ENCODE results near the gene IVD. TPM values are rescaled to one million over a fixed set of nuclear protein-coding genes. Genes with fewer than 3 reads are reported as not detected.

The IVD gene
- total RNA-seq, 1 experiment from 2014 or later: 58.9 TPM

DNA sequence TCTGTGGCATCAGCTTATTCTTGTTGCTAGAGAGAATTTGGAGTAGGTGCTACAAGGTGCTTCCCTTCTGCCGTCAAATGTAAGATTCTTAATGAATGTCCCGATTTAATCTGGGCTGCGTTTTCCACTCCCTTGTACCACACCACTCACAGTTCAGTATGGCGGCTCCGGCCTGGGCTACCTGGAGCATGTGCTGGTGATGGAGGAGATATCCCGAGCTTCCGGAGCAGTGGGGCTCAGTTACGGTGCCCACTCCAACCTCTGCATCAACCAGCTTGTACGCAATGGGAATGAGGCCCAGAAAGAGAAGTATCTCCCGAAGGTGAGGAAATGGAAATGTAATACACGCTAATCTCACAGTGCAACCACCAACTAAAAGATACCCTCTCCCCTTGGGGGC lies 4.9 kb downstream of the IVD start:
- intact Hi-C loops (cut with micrococcal nuclease): no loop called here

DNA sequence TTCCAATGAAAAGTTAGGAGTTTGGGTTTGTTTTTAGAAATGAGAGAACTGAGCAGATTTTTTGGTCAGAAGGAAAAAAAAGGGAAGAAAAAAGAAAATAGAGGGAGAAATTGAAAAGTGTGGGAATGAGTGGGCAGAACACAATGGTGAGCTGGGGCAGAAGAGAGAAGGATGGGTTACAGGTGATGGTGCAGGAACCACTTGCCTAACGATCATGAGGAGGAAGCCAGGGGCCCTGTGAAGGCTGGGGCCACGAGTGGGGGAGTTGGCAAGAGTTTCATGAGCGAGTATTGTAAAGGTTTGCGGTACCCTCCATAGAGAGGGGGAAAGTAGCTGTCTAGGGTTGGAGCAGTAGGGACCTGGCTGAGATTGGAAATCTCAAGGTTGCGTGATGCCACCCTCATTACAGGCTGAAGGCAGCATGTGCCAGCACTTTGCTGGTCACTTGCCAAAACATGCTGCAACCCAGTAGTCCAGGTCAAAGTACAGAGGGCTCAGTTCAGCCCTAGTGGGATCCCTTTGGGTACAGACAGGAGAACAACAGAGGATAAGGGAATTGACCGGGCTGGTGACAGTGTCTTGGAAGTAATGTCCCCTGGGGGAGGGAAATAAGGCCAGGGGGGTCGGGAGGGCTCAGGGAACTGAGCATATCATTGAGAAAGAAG lies 6.6 kb downstream of the IVD start:
- Histone ChIP-seq H3K27ac (ENCODE audit: low read length) (no peak overlapping the region), H3K9me3 (ENCODE audit: low read length) (no peaks in the 10 kb centered on the region), H3F3A (ENCODE audit: low read length, unreplicated experiment) (no peaks in the 10 kb centered on the region), H3K27me3 (ENCODE audit: low read length) (no peaks in the 10 kb centered on the region), H3K4me1 (ENCODE audit: insufficient read depth, low read length) (peaks cover 4% of the 10 kb centered on the region), H4K20me1 (ENCODE audit: low read length) (no peaks in the 10 kb centered on the region), H3K4me2 (ENCODE audit: low read length) (no peak overlapping the region), H2AFZ (ENCODE audit: low read length) (no peak overlapping the region), H3K4me3 (ENCODE audit: low read length) (no peak overlapping the region), H3K9me2 (replicated peaks; ENCODE audit: low read length) (no peaks in the 10 kb centered on the region), H3K79me2 (ENCODE audit: low read length) (peaks cover 16% of the 10 kb centered on the region), H3K9ac (ENCODE audit: low read length) (no peak overlapping the region), H3K36me3 (ENCODE audit: low read depth, low read length) (peaks cover 51% of the 10 kb centered on the region)
- POLR2A ChIA-PET (ENCODE audit: unreplicated experiment): no interaction called here
- CTCF ChIA-PET: no interaction called here
- ATAC-seq (no peak), DNase-seq (no peak)
- intact Hi-C loops (cut with micrococcal nuclease): no loop called here
- no peak for TF ChIP-seq CTCF (conservative IDR thresholded peaks at IDR 0.05; ENCODE audit: low read depth, low read length)
- TF ChIP-seq EZH2 (IDR thresholded peaks at IDR 0.05; ENCODE audit: low read length, unreplicated experiment): no peak
- TF ChIP-seq EZH2phosphoT487 (IDR thresholded peaks at IDR 0.05; ENCODE audit: borderline replicate concordance, low read length): no peak
- BruUV-seq (replicated peaks): no TSS peak

More for the DNA sequence above, 4.9 kb downstream of the IVD start:
- H3K36me3 ChIP-seq (ENCODE audit: low read depth, low read length): peaks cover 44% of the 10 kb centered on the region
- CTCF ChIA-PET: no interaction called here
- peaks cover 33% of the 10 kb centered on the region for H3K79me2 ChIP-seq (ENCODE audit: low read length)
- H3K4me1 ChIP-seq (ENCODE audit: insufficient read depth, low read length): peaks cover 17% of the 10 kb centered on the region
- no TSS peak for BruUV-seq (replicated peaks)
- no peaks in the 10 kb centered on the region for H3K27me3 ChIP-seq (ENCODE audit: low read length)
- no peak overlapping the region for H3K27ac ChIP-seq (ENCODE audit: low read length)
- POLR2A ChIA-PET (ENCODE audit: unreplicated experiment): no interaction called here
- ATAC-seq: no peak
- H3K4me3 ChIP-seq (ENCODE audit: low read length): no peak overlapping the region
- no peaks in the 10 kb centered on the region for H4K20me1 ChIP-seq (ENCODE audit: low read length)
- TF ChIP-seq EZH2phosphoT487 (IDR thresholded peaks at IDR 0.05; ENCODE audit: borderline replicate concordance, low read length): no peak
- no peak for TF ChIP-seq CTCF (conservative IDR thresholded peaks at IDR 0.05; ENCODE audit: low read depth, low read length)
- no peak for TF ChIP-seq EZH2 (IDR thresholded peaks at IDR 0.05; ENCODE audit: low read length, unreplicated experiment)
- no peak overlapping the region for H3K4me2 ChIP-seq (ENCODE audit: low read length)
- H3F3A ChIP-seq (ENCODE audit: low read length, unreplicated experiment): no peaks in the 10 kb centered on the region
- H2AFZ ChIP-seq (ENCODE audit: low read length): no peak overlapping the region
- no peak overlapping the region for H3K9ac ChIP-seq (ENCODE audit: low read length)
- no peaks in the 10 kb centered on the region for H3K9me2 ChIP-seq (replicated peaks; ENCODE audit: low read length)
- H3K9me3 ChIP-seq (ENCODE audit: low read length): no peaks in the 10 kb centered on the region
- DNase-seq: no peak

- H3K9ac ChIP-seq (ENCODE audit: low read length): no peak overlapping the region
- no peaks in the 10 kb centered on the region for H3F3A ChIP-seq (ENCODE audit: low read length, unreplicated experiment)
- intact Hi-C loops (cut with micrococcal nuclease): no loop called here
- ChIA-PET POLR2A (ENCODE audit: unreplicated experiment) (interaction anchor here (0.8 kb wide), 1 partner anchor 129 kb away, joined by 3 read pairs; no protein-coding TSS in a partner anchor), CTCF (no interaction called here)
- H3K9me3 ChIP-seq (ENCODE audit: low read length): no peaks in the 10 kb centered on the region
- TF ChIP-seq EZH2 (IDR thresholded peaks at IDR 0.05; ENCODE audit: low read length, unreplicated experiment) (no peak), CTCF (conservative IDR thresholded peaks at IDR 0.05; ENCODE audit: low read depth, low read length) (no peak), EZH2phosphoT487 (IDR thresholded peaks at IDR 0.05; ENCODE audit: borderline replicate concordance, low read length) (no peak)
- BruUV-seq (replicated peaks): no TSS peak
- peaks cover 8% of the 10 kb centered on the region for H3K79me2 ChIP-seq (ENCODE audit: low read length)
- H3K4me1 ChIP-seq (ENCODE audit: insufficient read depth, low read length): no peaks in the 10 kb centered on the region
- no peak overlapping the region for H3K27ac ChIP-seq (ENCODE audit: low read length)
- no peaks in the 10 kb centered on the region for H4K20me1 ChIP-seq (ENCODE audit: low read length)
- H3K4me3 ChIP-seq (ENCODE audit: low read length): no peak overlapping the region
- H2AFZ ChIP-seq (ENCODE audit: low read length): no peak overlapping the region
- peaks cover 53% of the 10 kb centered on the region for H3K36me3 ChIP-seq (ENCODE audit: low read depth, low read length)
- no peaks in the 10 kb centered on the region for H3K27me3 ChIP-seq (ENCODE audit: low read length)
- DNase-seq (no peak), ATAC-seq (no peak)
- no peak overlapping the region for H3K4me2 ChIP-seq (ENCODE audit: low read length)
- H3K9me2 ChIP-seq (replicated peaks; ENCODE audit: low read length): no peaks in the 10 kb centered on the region
These were observed 7.4 kb downstream of the IVD start for GRCh38 chr15:40413036-40413435.

All from PC-3 (cell line).